Aorta (tissue), 5 donors: ENCODE data around the gene DPF3. TPM values are rescaled to one million over a fixed set of nuclear protein-coding genes. Genes with fewer than 3 reads are reported as not detected.

Source experiments
- ATAC-seq: fragments of 200-7000 bp; cut with Tn5 transposase; one replicate; pipeline ENCODE4 v1.9.1; 2022; ENCODE audit warnings: moderate library complexity; ENCODE audit not compliant: low FRiP score
- DNase-seq, 2 donors: peaks; one replicate each; pipeline ENCODE4 v3.0.0-alpha.2; 2020
- H3K27ac ChIP-seq, 2 donors: one replicate each; pipeline ENCODE4 v1.5.1; 2013; ENCODE audit warnings: low read length in 2 of 2, mild to moderate bottlenecking in 2 of 2, moderate library complexity in 2 of 2, control low read depth in 1 of 2, inconsistent platforms in 1 of 2, low read depth in 1 of 2
- H3K27me3 ChIP-seq, 2 donors: one replicate each; pipeline ENCODE4 v1.6.1; 2013; ENCODE audit warnings: control low read depth in 1 of 2, low read length in 1 of 2, mild to moderate bottlenecking in 1 of 2, moderate library complexity in 1 of 2; ENCODE audit not compliant: insufficient read depth in 2 of 2, control insufficient read depth in 1 of 2
- H3K36me3 ChIP-seq, 2 donors: one replicate each; pipeline ENCODE4 v1.6.1; 2013; ENCODE audit warnings: control low read depth in 1 of 2, low read length in 1 of 2, mild to moderate bottlenecking in 1 of 2; ENCODE audit not compliant: insufficient read depth in 2 of 2, control insufficient read depth in 1 of 2
- H3K4me1 ChIP-seq, 2 donors: one replicate each; pipeline ENCODE4 v1.6.1; 2013; ENCODE audit warnings: low read length in 2 of 2, control low read depth in 1 of 2, mild to moderate bottlenecking in 1 of 2, moderate library complexity in 1 of 2; ENCODE audit not compliant: insufficient read depth in 2 of 2, control insufficient read depth in 1 of 2
- H3K4me3 ChIP-seq, 2 donors: one replicate each; pipeline ENCODE4 v1.5.1; 2013; ENCODE audit warnings: low read length in 2 of 2, control low read depth in 1 of 2, mild to moderate bottlenecking in 1 of 2
- H3K9me3 ChIP-seq: one replicate; pipeline ENCODE4 v1.6.1; 2013; ENCODE audit warnings: mild to moderate bottlenecking, low read length; ENCODE audit not compliant: control insufficient read depth
- WGBS, 2 donors: extraction: QIAGEN DNeasy Blood & Tissue Kit; methylation state at CpG; one replicate each; pipeline ENCODE4 v1.1.7; 2013; 5-methylcytosine and 5-hydroxymethylcytosine counted together
- intact Hi-C, 2 donors: fragments of 100-400 bp; cut with DNase I; formaldehyde crosslinking; loops; one replicate each; pipeline versions ENCODE4 v1.14.2 to v1.15.0; 2022
- polyA plus RNA-seq, 2 donors: library from polyadenylated mRNA; stranded (reverse); fragments of 200-250 nt; gene quantifications; one replicate each; pipeline ENCODE4 v1.2.3, GENCODE V29; 2013
- total RNA-seq, 2 donors: library from RNA; stranded (reverse); fragmentation: NEBNext Ultra II Directional; extraction: Animal tissue kit (Norgen Biotek cat#: 25700); gene quantifications; one replicate each; pipeline ENCODE4 v1.2.1, GENCODE V29; 2021
- donor health status: healthy with polysubstance abuse.
- donor health status: Bipolar disorder and iron deficiency.
- donor health status: DM: no; HTN: no; CAD: no.
- donor health status: DM: no; HTN: no; CAD: no.
- donor health status: DM: yes; HTN: yes; CAD: no.

DPF3 gene
- total and polyA plus RNA-seq, 4 donors, result 0.15 to 2.2 (median 0.70) TPM

- Histone ChIP-seq H3K4me3 (no peak overlapping the region), H3K27me3 (no peaks in the 10 kb centered on the region), H3K9me3 (no peaks in the 10 kb centered on the region), H3K27ac (no peak overlapping the region), H3K4me1 (no peaks in the 10 kb centered on the region), H3K36me3 (no peaks in the 10 kb centered on the region)
- ATAC-seq, result peak; percentile 21
- 10 to 16% methylated on average over 14 of the region's 14 CpGs for WGBS, 2 donors
- intact Hi-C loops, result no loop called here
- DNase-seq, result no peak
Measured at GRCh38 chr14:72679141-72679535, 214.8 kb downstream of the DPF3 start.

GRCh38 chr14:72678356-72678755 is 215.5 kb downstream of the DPF3 start:
- no peak overlapping the region for H3K4me3 ChIP-seq
- no peaks in the 10 kb centered on the region for H3K9me3 ChIP-seq
- intact Hi-C loops, result no loop called here
- no peak overlapping the region for H3K27ac ChIP-seq
- no peaks in the 10 kb centered on the region for H3K4me1 ChIP-seq
- DNase-seq (no peak), ATAC-seq (no peak)
- H3K27me3 ChIP-seq, result no peaks in the 10 kb centered on the region
- H3K36me3 ChIP-seq, result no peaks in the 10 kb centered on the region
- 96 to 99% methylated on average over 5 of the region's 5 CpGs for WGBS, 2 donors

DNA sequence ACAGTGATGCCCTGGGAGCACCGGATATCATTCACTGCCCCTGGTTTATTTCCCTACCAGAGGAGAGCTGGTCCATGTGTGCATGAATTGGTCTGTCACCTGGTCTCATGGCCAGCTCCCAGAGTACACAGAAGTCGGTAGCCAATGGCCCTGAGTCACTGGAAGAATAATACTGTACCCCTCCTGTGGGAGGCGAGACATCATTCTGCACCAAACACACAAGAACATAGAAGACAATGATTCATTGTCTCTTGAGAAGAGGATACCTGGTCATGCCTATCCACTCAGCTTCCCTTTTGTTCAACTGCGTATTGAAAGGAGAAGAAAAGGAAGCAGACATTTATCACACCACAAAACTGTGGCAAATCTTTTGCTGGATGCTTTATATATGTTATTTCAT is 216.2 kb downstream of the DPF3 start:
- intact Hi-C loops, result no loop called here
- ATAC-seq (no peak), DNase-seq (no peak)
- H3K4me1 ChIP-seq, result no peaks in the 10 kb centered on the region
- H3K27me3 ChIP-seq, result no peaks in the 10 kb centered on the region
- 77 to 82% methylated on average over 4 of the region's 4 CpGs for WGBS, 2 donors
- no peaks in the 10 kb centered on the region for H3K36me3 ChIP-seq
- no peaks in the 10 kb centered on the region for H3K9me3 ChIP-seq
- no peak overlapping the region for H3K4me3 ChIP-seq
- no peak overlapping the region for H3K27ac ChIP-seq

- H3K4me3 ChIP-seq, result no peak overlapping the region
- no peaks in the 10 kb centered on the region for H3K9me3 ChIP-seq
- H3K4me1 ChIP-seq, result no peaks in the 10 kb centered on the region
- no peak for DNase-seq
- intact Hi-C loops, result no loop called here
- H3K27me3 ChIP-seq, result no peaks in the 10 kb centered on the region
- H3K36me3 ChIP-seq, result no peaks in the 10 kb centered on the region
- 76 to 80% methylated on average over 3 of the region's 3 CpGs for WGBS, 2 donors
- ATAC-seq, result no peak
- no peak overlapping the region for H3K27ac ChIP-seq
Measured at GRCh38 chr14:72675126-72675525, 218.8 kb downstream of the DPF3 start.

DNA sequence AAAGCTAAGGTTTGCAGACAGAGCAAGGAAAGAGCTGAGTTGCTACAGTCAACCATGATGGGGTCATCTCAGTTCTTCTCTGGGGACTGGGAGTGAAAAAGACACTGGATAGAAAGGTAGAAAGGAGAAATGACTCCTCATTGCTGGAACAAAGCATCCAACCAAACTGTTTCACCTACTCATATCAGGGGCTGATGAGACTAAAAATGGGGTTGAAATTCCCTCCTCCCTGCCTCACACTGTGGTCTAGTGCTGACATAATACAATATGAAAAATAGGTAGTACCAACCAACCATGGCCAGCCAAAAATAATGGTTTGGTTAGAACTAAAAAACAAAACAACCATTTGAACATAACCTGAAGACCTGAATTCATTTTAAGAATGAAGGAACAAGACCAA is 220.7 kb downstream of the DPF3 start:
- no peak for DNase-seq
- Histone ChIP-seq H3K27me3 (no peaks in the 10 kb centered on the region), H3K4me3 (no peak overlapping the region), H3K9me3 (no peaks in the 10 kb centered on the region), H3K36me3 (no peaks in the 10 kb centered on the region), H3K27ac (no peak overlapping the region), H3K4me1 (no peaks in the 10 kb centered on the region)
- intact Hi-C loops, result no loop called here
- no peak for ATAC-seq

- H3K4me3 ChIP-seq, result no peak overlapping the region
- DNase-seq, result no peak
- no peaks in the 10 kb centered on the region for H3K4me1 ChIP-seq
- no peaks in the 10 kb centered on the region for H3K9me3 ChIP-seq
- H3K27me3 ChIP-seq, result no peaks in the 10 kb centered on the region
- no peak for ATAC-seq
- intact Hi-C loops, result no loop called here
- no peak overlapping the region for H3K27ac ChIP-seq
- WGBS, 2 donors, result 3 to 11% methylated on average over 1 of the region's 1 CpG
- no peaks in the 10 kb centered on the region for H3K36me3 ChIP-seq
Measured at GRCh38 chr14:72666610-72667009, 227.3 kb downstream of the DPF3 start.

DNA sequence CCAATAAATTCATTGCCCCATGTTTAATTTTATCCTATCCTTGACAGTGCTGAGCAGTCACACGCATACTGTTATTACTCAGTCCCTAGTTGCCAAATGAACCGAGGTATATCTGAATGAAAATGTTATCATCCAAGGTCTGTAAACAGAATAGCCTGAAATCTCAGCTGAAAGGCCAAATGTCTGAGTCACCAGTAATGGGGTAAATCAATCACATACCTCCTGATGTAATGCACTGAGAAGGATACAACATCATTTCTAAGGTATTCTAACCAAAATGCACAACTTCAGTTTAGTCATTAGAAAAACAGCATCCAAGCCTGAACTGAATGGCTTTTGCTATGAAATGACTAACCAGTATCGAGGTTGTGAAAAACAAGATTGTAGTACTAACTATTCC is 228.6 kb downstream of the DPF3 start:
- no peak for ATAC-seq
- Histone ChIP-seq H3K9me3 (no peaks in the 10 kb centered on the region), H3K4me3 (no peak overlapping the region), H3K27me3 (no peaks in the 10 kb centered on the region), H3K36me3 (no peaks in the 10 kb centered on the region), H3K4me1 (no peaks in the 10 kb centered on the region), H3K27ac (peak overlapping the region in 1 of 2 donors; percentile 8)
- intact Hi-C loops, result no loop called here
- no peak for DNase-seq
- 7 to 9% methylated on average over 3 of the region's 3 CpGs for WGBS, 2 donors

DNA sequence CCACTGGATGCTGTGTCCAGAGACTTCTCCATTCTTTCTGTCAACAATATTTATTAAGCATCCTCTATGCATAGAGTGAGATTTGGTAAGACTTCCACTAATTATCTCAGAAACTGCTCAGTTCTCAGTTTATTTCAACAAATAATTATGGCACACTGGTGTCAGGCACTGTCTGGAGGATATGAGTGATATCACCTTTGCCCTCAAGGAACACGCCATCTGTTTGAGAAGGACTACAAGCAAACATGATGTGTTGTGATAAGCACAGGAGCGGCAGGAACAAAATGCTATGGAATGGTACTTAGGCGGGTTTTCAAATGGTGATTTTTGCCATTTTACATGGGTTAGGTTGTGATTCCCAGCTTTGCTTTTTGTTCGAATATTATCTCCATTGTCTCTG is 229.2 kb downstream of the DPF3 start:
- Histone ChIP-seq H3K9me3 (no peaks in the 10 kb centered on the region), H3K36me3 (no peaks in the 10 kb centered on the region), H3K4me1 (no peaks in the 10 kb centered on the region), H3K4me3 (no peak overlapping the region), H3K27ac (no peak overlapping the region), H3K27me3 (no peaks in the 10 kb centered on the region)
- DNase-seq (no peak), ATAC-seq (no peak)
- WGBS, 2 donors, result 89 to 93% methylated on average over 4 of the region's 4 CpGs
- intact Hi-C loops, result no loop called here

- no peaks in the 10 kb centered on the region for H3K9me3 ChIP-seq
- no peaks in the 10 kb centered on the region for H3K36me3 ChIP-seq
- H3K4me1 ChIP-seq, result no peaks in the 10 kb centered on the region
- intact Hi-C loops, result no loop called here
- no peak overlapping the region for H3K27ac ChIP-seq
- WGBS, 2 donors, result 82 to 87% methylated on average over 5 of the region's 5 CpGs
- ATAC-seq (peak; percentile 11), DNase-seq (no peak)
- no peak overlapping the region for H3K4me3 ChIP-seq
- no peaks in the 10 kb centered on the region for H3K27me3 ChIP-seq
Measured at GRCh38 chr14:72663956-72664650, 229.8 kb downstream of the DPF3 start.
